ENCODE results near the gene CDKN2B-AS1.
A peak's percentile ranks its signal among the peaks of the same experiment; 100 is the strongest.

The CDKN2B-AS1 gene

GRCh38 chr9:21982391-21982790 lies 12.2 kb upstream of the CDKN2B-AS1 start:
- H3K4me1 ChIP-seq (ENCODE audit: control insufficient read depth in 1 of 2, insufficient read depth in 2 of 2, low read length in 2 of 2), result no peaks in the 10 kb centered on the region
- H3K27ac ChIP-seq (ENCODE audit: low read depth, low read length), result no peak overlapping the region
- peaks cover 25 to 73% of the 10 kb centered on the region in 2 donors for H3K27me3 ChIP-seq (ENCODE audit: control insufficient read depth in 1 of 2, insufficient read depth in 2 of 2, low read length in 2 of 2)
- H3K9me3 ChIP-seq (ENCODE audit: control insufficient read depth in 1 of 2, low read length in 2 of 2), result no peaks in the 10 kb centered on the region
- H3K36me3 ChIP-seq (ENCODE audit: control insufficient read depth in 1 of 2, insufficient read depth in 2 of 2, low read length in 2 of 2), result no peaks in the 10 kb centered on the region
- H3K9ac ChIP-seq (ENCODE audit: low read depth in 1 of 2, low read length in 2 of 2), result no peak overlapping the region
- no peak overlapping the region for H3K4me3 ChIP-seq (ENCODE audit: low read depth in 1 of 2, low read length in 2 of 2)

- no peaks in the 10 kb centered on the region for H3K4me1 ChIP-seq (ENCODE audit: control insufficient read depth in 1 of 2, insufficient read depth in 2 of 2, low read length in 2 of 2)
- no peaks in the 10 kb centered on the region for H3K36me3 ChIP-seq (ENCODE audit: control insufficient read depth in 1 of 2, insufficient read depth in 2 of 2, low read length in 2 of 2)
- H3K9me3 ChIP-seq (ENCODE audit: control insufficient read depth in 1 of 2, low read length in 2 of 2), result no peaks in the 10 kb centered on the region
- no peak overlapping the region for H3K4me3 ChIP-seq (ENCODE audit: low read depth in 1 of 2, low read length in 2 of 2)
- H3K9ac ChIP-seq (ENCODE audit: low read depth in 1 of 2, low read length in 2 of 2), result no peak overlapping the region
- H3K27me3 ChIP-seq (ENCODE audit: control insufficient read depth in 1 of 2, insufficient read depth in 2 of 2, low read length in 2 of 2), result peaks cover 23 to 74% of the 10 kb centered on the region in 2 donors
- no peak overlapping the region for H3K27ac ChIP-seq (ENCODE audit: low read depth, low read length)
Measured at GRCh38 chr9:21982861-21983560, 11.6 kb upstream of the CDKN2B-AS1 start.

GRCh38 chr9:21983561-21983935 lies 11.0 kb upstream of the CDKN2B-AS1 start:
- Histone ChIP-seq H3K9me3 (ENCODE audit: control insufficient read depth in 1 of 2, low read length in 2 of 2) (no peaks in the 10 kb centered on the region), H3K27me3 (ENCODE audit: control insufficient read depth in 1 of 2, insufficient read depth in 2 of 2, low read length in 2 of 2) (peaks cover 20 to 75% of the 10 kb centered on the region in 2 donors), H3K4me3 (ENCODE audit: low read depth in 1 of 2, low read length in 2 of 2) (no peak overlapping the region), H3K9ac (ENCODE audit: low read depth in 1 of 2, low read length in 2 of 2) (no peak overlapping the region), H3K27ac (ENCODE audit: low read depth, low read length) (no peak overlapping the region), H3K36me3 (ENCODE audit: control insufficient read depth in 1 of 2, insufficient read depth in 2 of 2, low read length in 2 of 2) (no peaks in the 10 kb centered on the region), H3K4me1 (ENCODE audit: control insufficient read depth in 1 of 2, insufficient read depth in 2 of 2, low read length in 2 of 2) (no peaks in the 10 kb centered on the region)

GRCh38 chr9:21984101-21984500 lies 10.5 kb upstream of the CDKN2B-AS1 start:
- Histone ChIP-seq H3K27me3 (ENCODE audit: control insufficient read depth in 1 of 2, insufficient read depth in 2 of 2, low read length in 2 of 2) (peaks cover 15 to 75% of the 10 kb centered on the region in 2 donors), H3K9ac (ENCODE audit: low read depth in 1 of 2, low read length in 2 of 2) (no peak overlapping the region), H3K36me3 (ENCODE audit: control insufficient read depth in 1 of 2, insufficient read depth in 2 of 2, low read length in 2 of 2) (no peaks in the 10 kb centered on the region), H3K9me3 (ENCODE audit: control insufficient read depth in 1 of 2, low read length in 2 of 2) (no peaks in the 10 kb centered on the region), H3K27ac (ENCODE audit: low read depth, low read length) (no peak overlapping the region), H3K4me1 (ENCODE audit: control insufficient read depth in 1 of 2, insufficient read depth in 2 of 2, low read length in 2 of 2) (no peaks in the 10 kb centered on the region), H3K4me3 (ENCODE audit: low read depth in 1 of 2, low read length in 2 of 2) (no peak overlapping the region)

GRCh38 chr9:21985964-21986667 lies 8.5 kb upstream of the CDKN2B-AS1 start:
- Histone ChIP-seq H3K4me1 (ENCODE audit: control insufficient read depth in 1 of 2, insufficient read depth in 2 of 2, low read length in 2 of 2) (no peaks in the 10 kb centered on the region), H3K9ac (ENCODE audit: low read depth in 1 of 2, low read length in 2 of 2) (no peak overlapping the region), H3K36me3 (ENCODE audit: control insufficient read depth in 1 of 2, insufficient read depth in 2 of 2, low read length in 2 of 2) (no peaks in the 10 kb centered on the region), H3K27me3 (ENCODE audit: control insufficient read depth in 1 of 2, insufficient read depth in 2 of 2, low read length in 2 of 2) (peaks cover 21 to 82% of the 10 kb centered on the region in 2 donors), H3K27ac (ENCODE audit: low read depth, low read length) (no peak overlapping the region), H3K9me3 (ENCODE audit: control insufficient read depth in 1 of 2, low read length in 2 of 2) (no peaks in the 10 kb centered on the region), H3K4me3 (ENCODE audit: low read depth in 1 of 2, low read length in 2 of 2) (no peak overlapping the region)

- Histone ChIP-seq H3K4me1 (ENCODE audit: control insufficient read depth in 1 of 2, insufficient read depth in 2 of 2, low read length in 2 of 2) (peaks cover 0 to 1% of the 10 kb centered on the region in 2 donors), H3K9ac (ENCODE audit: low read depth in 1 of 2, low read length in 2 of 2) (no peak overlapping the region), H3K27me3 (ENCODE audit: control insufficient read depth in 1 of 2, insufficient read depth in 2 of 2, low read length in 2 of 2) (peaks cover 21 to 73% of the 10 kb centered on the region in 2 donors), H3K27ac (ENCODE audit: low read depth, low read length) (no peak overlapping the region), H3K9me3 (ENCODE audit: control insufficient read depth in 1 of 2, low read length in 2 of 2) (no peaks in the 10 kb centered on the region), H3K36me3 (ENCODE audit: control insufficient read depth in 1 of 2, insufficient read depth in 2 of 2, low read length in 2 of 2) (no peaks in the 10 kb centered on the region), H3K4me3 (ENCODE audit: low read depth in 1 of 2, low read length in 2 of 2) (no peak overlapping the region)
Measured at GRCh38 chr9:21988056-21988990, 6.3 kb upstream of the CDKN2B-AS1 start.

- Histone ChIP-seq H3K27ac (ENCODE audit: low read depth, low read length) (no peak overlapping the region), H3K9ac (ENCODE audit: low read depth in 1 of 2, low read length in 2 of 2) (no peak overlapping the region), H3K27me3 (ENCODE audit: control insufficient read depth in 1 of 2, insufficient read depth in 2 of 2, low read length in 2 of 2) (peaks cover 16 to 63% of the 10 kb centered on the region in 2 donors), H3K4me1 (ENCODE audit: control insufficient read depth in 1 of 2, insufficient read depth in 2 of 2, low read length in 2 of 2) (peaks cover 0 to 10% of the 10 kb centered on the region in 2 donors), H3K9me3 (ENCODE audit: control insufficient read depth in 1 of 2, low read length in 2 of 2) (no peaks in the 10 kb centered on the region), H3K4me3 (ENCODE audit: low read depth in 1 of 2, low read length in 2 of 2) (no peak overlapping the region), H3K36me3 (ENCODE audit: control insufficient read depth in 1 of 2, insufficient read depth in 2 of 2, low read length in 2 of 2) (no peaks in the 10 kb centered on the region)
Measured at GRCh38 chr9:21989440-21990189, 5.0 kb upstream of the CDKN2B-AS1 start.

GRCh38 chr9:21991072-21991959 lies 3.3 kb upstream of the CDKN2B-AS1 start:
- H3K27me3 ChIP-seq (ENCODE audit: control insufficient read depth in 1 of 2, insufficient read depth in 2 of 2, low read length in 2 of 2), result peaks cover 16 to 54% of the 10 kb centered on the region in 2 donors
- no peak overlapping the region for H3K27ac ChIP-seq (ENCODE audit: low read depth, low read length)
- no peaks in the 10 kb centered on the region for H3K9me3 ChIP-seq (ENCODE audit: control insufficient read depth in 1 of 2, low read length in 2 of 2)
- peaks cover 0 to 13% of the 10 kb centered on the region in 2 donors for H3K4me1 ChIP-seq (ENCODE audit: control insufficient read depth in 1 of 2, insufficient read depth in 2 of 2, low read length in 2 of 2)
- no peak overlapping the region for H3K4me3 ChIP-seq (ENCODE audit: low read depth in 1 of 2, low read length in 2 of 2)
- H3K9ac ChIP-seq (ENCODE audit: low read depth in 1 of 2, low read length in 2 of 2), result no peak overlapping the region
- no peaks in the 10 kb centered on the region for H3K36me3 ChIP-seq (ENCODE audit: control insufficient read depth in 1 of 2, insufficient read depth in 2 of 2, low read length in 2 of 2)

- H3K4me3 ChIP-seq (ENCODE audit: low read depth in 1 of 2, low read length in 2 of 2), result peak overlapping the region in 1 of 2 donors; percentile 92
- no peaks in the 10 kb centered on the region for H3K36me3 ChIP-seq (ENCODE audit: control insufficient read depth in 1 of 2, insufficient read depth in 2 of 2, low read length in 2 of 2)
- peaks cover 20 to 46% of the 10 kb centered on the region in 2 donors for H3K27me3 ChIP-seq (ENCODE audit: control insufficient read depth in 1 of 2, insufficient read depth in 2 of 2, low read length in 2 of 2)
- peak overlapping the region in 1 of 2 donors; percentile 40 for H3K9ac ChIP-seq (ENCODE audit: low read depth in 1 of 2, low read length in 2 of 2)
- peaks cover 0 to 13% of the 10 kb centered on the region in 2 donors for H3K4me1 ChIP-seq (ENCODE audit: control insufficient read depth in 1 of 2, insufficient read depth in 2 of 2, low read length in 2 of 2)
- H3K9me3 ChIP-seq (ENCODE audit: control insufficient read depth in 1 of 2, low read length in 2 of 2), result no peaks in the 10 kb centered on the region
- H3K27ac ChIP-seq (ENCODE audit: low read depth, low read length), result no peak overlapping the region
Measured at GRCh38 chr9:21993007-21993406, 1.6 kb upstream of the CDKN2B-AS1 start.
